ENCODE measurements around the gene SYT12.
"Not testable (repeated sequence)": the region's sequence is repeated elsewhere in the genome, so short reads cannot be mapped to it uniquely, and the experiment has no call there.

Gene SYT12

GRCh38 chr11:67022961-67023956, at the start of gene SYT12:
Gene SYT12 (plus strand): TSS chr11:67023134. CDS start chr11:67030145, 7,011 bp downstream.
- no peak for DNase-seq

- DNase-seq = no peak
Observed at GRCh38 chr11:66973956-66974580, 48.9 kb upstream of the SYT12 start.

- no peak for DNase-seq
Observed at GRCh38 chr11:66974724-66975404, 48.1 kb upstream of the SYT12 start, which contains the start of gene C11orf86. Gene C11orf86 (plus strand): TSS chr11:66975304. CDS start chr11:66975363, 59 bp downstream.

- no peak for DNase-seq
Observed at GRCh38 chr11:66975405-66976027, 47.4 kb upstream of the SYT12 start.

- DNase-seq = no peak
Observed at GRCh38 chr11:66976028-66976467, 46.9 kb upstream of the SYT12 start.

- DNase-seq = no peak
Observed at GRCh38 chr11:66976925-66977324, 46.0 kb upstream of the SYT12 start.

GRCh38 chr11:66978229-66978628, 44.7 kb upstream of the SYT12 start:
- no peak for DNase-seq

- no peak for DNase-seq
Observed at GRCh38 chr11:66978717-66979116, 44.2 kb upstream of the SYT12 start.

- DNase-seq = no peak
Observed at GRCh38 chr11:66979336-66979980, 43.5 kb upstream of the SYT12 start.

GRCh38 chr11:66981976-66982578, 40.9 kb upstream of the SYT12 start:
- peak; percentile 81 for DNase-seq

GRCh38 chr11:66983275-66983924, 39.5 kb upstream of the SYT12 start:
- DNase-seq = no peak

GRCh38 chr11:66985508-66986177, 37.3 kb upstream of the SYT12 start:
- no peak for DNase-seq

- DNase-seq = no peak
Observed at GRCh38 chr11:66986178-66986545, 36.8 kb upstream of the SYT12 start.

- DNase-seq = no peak
Observed at GRCh38 chr11:66987158-66987620, 35.7 kb upstream of the SYT12 start.

GRCh38 chr11:66987924-66988637, 34.9 kb upstream of the SYT12 start:
- DNase-seq = no peak

GRCh38 chr11:66988741-66989140, 34.2 kb upstream of the SYT12 start:
- not testable (repeated sequence) for DNase-seq

GRCh38 chr11:66989360-66989759, 33.6 kb upstream of the SYT12 start:
- DNase-seq = not testable (repeated sequence)

- no peak for DNase-seq
Observed at GRCh38 chr11:66992041-66992440, 30.9 kb upstream of the SYT12 start.

GRCh38 chr11:66996609-66997273, 26.2 kb upstream of the SYT12 start:
- DNase-seq = no peak
